H7 (cell line): Measurements from ENCODE around the gene SMYD3. TPM values are rescaled to one million over a fixed set of nuclear protein-coding genes. Genes with fewer than 3 reads are reported as not detected.
"Not testable (repeated sequence)": the region's sequence is repeated elsewhere in the genome, so short reads cannot be mapped to it uniquely, and the experiment has no call there.

ENCODE experiments used
- DNase-seq: peaks from one replicate; pipeline ENCODE4 v3.0.0; 2012
- H3K27me3 ChIP-seq: 2 replicates; pipeline ENCODE4 v1.6.0; 2011; ENCODE audit warnings: mild to moderate bottlenecking, low read length; ENCODE audit not compliant: control insufficient read depth, insufficient read depth
- H3K36me3 ChIP-seq: replicated peaks from 2 replicates; pipeline ENCODE4 v1.5.1; 2011; ENCODE audit warnings: low read length; ENCODE audit not compliant: control insufficient read depth, insufficient read depth
- H3K4me3 ChIP-seq: 2 replicates; pipeline ENCODE4 v1.5.1; 2011; ENCODE audit warnings: low read depth, mild to moderate bottlenecking, control low read depth, low read length, moderate library complexity; ENCODE audit not compliant: insufficient read depth
- total RNA-seq: library from RNA; depleted of rRNA; stranded (reverse); fragments of >200 nt; shearing (Covaris generic); gene quantifications from 2 replicates; pipeline ENCODE4 v1.2.3, GENCODE V29; 2014

The SMYD3 gene
- total RNA-seq, 1 experiment from 2014 or later: 31.0 TPM

DNA sequence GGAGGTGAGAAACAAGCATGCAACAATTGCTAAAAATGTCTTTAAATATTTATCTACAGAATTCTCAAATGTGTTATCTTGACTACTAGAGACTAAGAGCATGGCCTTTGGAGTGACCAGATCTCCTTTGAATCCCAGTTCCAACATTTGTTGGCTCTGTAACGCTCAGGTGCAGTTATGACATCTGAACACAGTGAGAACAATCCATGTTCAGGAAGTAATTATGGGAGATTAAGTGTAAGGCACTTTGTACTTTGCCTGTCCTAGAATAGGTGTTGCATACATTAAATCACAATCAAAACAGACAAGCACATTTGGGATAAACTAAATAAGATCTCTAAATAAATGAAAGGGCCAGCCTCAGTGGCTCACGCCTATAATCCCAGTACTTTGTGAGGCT lies 454.5 kb downstream of the SMYD3 start:
- no peak overlapping the region for H3K4me3 ChIP-seq
- H3K36me3 ChIP-seq: no peaks in the 10 kb centered on the region
- no peaks in the 10 kb centered on the region for H3K27me3 ChIP-seq
- no peak for DNase-seq

DNA sequence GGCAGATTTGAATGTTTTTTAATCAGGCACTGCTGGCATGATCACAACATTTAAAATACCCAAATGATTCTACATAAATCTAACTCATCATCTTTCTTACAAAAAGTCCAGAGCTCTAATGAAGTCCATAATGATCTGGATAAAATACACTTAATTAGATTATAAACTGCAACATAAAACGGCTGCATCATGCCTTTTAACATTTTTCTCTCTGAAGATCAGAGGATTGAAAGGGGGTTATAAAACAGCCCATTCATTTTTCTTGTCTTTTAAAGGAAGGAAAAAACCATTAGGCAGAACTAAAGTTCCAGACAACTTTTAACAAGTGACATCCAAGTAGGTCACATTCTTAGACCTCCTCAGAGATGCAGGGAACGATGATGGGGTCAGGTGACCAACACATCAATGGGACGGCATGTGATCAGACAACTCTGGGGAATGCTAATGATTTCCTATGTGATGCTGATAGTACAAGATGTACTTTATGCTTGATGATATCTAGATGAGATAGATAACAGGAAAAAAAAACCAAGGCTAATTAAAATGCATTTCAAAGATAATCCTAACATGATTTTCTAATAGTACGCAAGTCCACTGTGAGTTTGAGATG lies 455.1 kb downstream of the SMYD3 start:
- DNase-seq: no peak
- Histone ChIP-seq H3K27me3 (no peaks in the 10 kb centered on the region), H3K36me3 (no peaks in the 10 kb centered on the region), H3K4me3 (no peak overlapping the region)

DNA sequence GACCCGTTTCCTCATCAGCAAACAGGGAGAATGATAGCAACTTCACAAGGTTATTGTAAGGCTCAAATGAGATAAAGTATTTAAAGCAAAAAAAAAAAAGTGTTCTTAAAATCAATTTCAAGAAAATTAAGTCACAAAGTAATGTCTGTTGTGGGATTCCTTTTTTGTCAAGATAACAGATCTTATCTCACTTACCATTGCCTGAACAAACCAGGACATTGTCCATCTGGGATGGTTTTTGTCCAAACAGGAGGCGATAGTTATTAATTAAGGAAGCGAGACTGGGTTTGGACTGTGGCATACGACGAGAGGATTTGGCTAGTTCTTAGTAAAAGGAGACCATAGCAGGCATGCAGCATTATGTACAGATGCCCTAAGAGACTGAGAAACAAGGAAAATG lies 458.4 kb downstream of the SMYD3 start:
- H3K27me3 ChIP-seq: no peaks in the 10 kb centered on the region
- no peaks in the 10 kb centered on the region for H3K36me3 ChIP-seq
- H3K4me3 ChIP-seq: no peak overlapping the region
- no peak for DNase-seq

DNA sequence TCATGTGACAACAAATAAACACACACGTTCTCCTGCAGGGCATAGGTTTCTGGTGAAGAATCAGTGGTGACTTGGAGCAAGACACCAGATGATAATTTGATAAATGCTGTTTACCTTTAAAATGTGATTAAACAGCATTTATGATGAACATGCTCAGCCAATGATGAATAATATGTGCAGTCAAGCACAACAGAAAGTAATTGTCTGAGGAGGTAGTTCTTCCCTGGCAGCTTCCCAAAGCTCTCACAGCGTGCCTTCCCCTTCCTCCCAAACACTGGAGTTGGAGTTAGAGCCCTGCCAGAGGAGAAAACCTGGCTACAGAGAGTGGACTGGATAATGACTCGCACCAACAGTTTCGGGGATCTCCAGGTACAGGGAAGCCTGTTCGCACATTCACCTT lies 463.5 kb downstream of the SMYD3 start:
- Histone ChIP-seq H3K4me3 (no peak overlapping the region), H3K27me3 (no peaks in the 10 kb centered on the region), H3K36me3 (no peaks in the 10 kb centered on the region)
- DNase-seq: no peak

- H3K4me3 ChIP-seq: no peak overlapping the region
- no peak for DNase-seq
- H3K27me3 ChIP-seq: no peaks in the 10 kb centered on the region
- H3K36me3 ChIP-seq: no peaks in the 10 kb centered on the region
These were observed 465.7 kb downstream of the SMYD3 start for GRCh38 chr1:246041360-246041759.

- Histone ChIP-seq H3K36me3 (no peaks in the 10 kb centered on the region), H3K4me3 (no peak overlapping the region), H3K27me3 (no peaks in the 10 kb centered on the region)
- no peak for DNase-seq
These were observed 466.7 kb downstream of the SMYD3 start for GRCh38 chr1:246040200-246040890.

DNA sequence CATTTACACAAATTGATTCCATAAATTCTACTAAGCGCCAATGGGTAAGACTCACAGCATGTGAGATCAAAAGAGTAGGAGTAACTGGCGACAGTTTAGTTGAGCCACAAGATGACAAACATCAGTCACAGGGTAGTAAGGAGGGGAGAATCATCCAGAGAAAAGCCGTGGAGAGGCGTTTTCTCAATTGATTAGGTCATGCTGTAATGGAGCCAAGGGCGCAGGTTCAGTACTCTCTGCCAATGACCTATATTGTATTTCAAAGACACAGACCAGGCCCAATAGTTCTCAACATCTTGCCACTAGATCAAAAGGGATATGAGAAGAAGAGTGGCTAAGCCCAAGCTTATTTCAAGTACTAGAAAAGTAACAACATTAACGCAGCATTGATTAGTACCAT lies 467.5 kb downstream of the SMYD3 start:
- Histone ChIP-seq H3K36me3 (no peaks in the 10 kb centered on the region), H3K27me3 (no peaks in the 10 kb centered on the region), H3K4me3 (no peak overlapping the region)
- no peak for DNase-seq

GRCh38 chr1:246037832-246038231 lies 469.2 kb downstream of the SMYD3 start:
- DNase-seq: no peak
- H3K27me3 ChIP-seq: no peaks in the 10 kb centered on the region
- H3K4me3 ChIP-seq: no peak overlapping the region
- no peaks in the 10 kb centered on the region for H3K36me3 ChIP-seq

- H3K27me3 ChIP-seq: no peaks in the 10 kb centered on the region
- no peaks in the 10 kb centered on the region for H3K36me3 ChIP-seq
- no peak overlapping the region for H3K4me3 ChIP-seq
- DNase-seq: no peak
These were observed 470.9 kb downstream of the SMYD3 start for GRCh38 chr1:246036175-246036574.

DNA sequence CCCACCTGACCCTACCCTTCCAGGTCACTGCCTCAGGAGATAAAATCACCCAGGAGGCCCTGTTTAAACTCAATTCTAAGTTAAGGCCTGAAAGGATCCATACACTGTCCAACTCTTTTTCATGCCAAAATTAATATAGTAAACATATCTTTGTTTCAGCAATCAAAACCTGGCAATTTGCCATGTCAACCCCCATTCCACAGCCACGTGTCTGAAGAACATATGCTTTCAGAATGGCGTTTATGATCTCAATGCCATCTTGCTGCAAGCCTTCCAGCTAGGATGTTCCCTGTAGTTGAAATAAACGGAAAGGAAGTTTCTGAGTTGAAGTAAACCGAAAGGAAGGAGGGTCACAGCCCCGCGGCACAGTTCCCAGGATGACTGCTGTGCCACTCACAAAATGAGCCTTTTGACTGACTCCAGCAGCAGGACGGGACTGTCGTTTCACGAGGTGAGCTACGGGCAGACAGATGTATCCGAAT lies 472.0 kb downstream of the SMYD3 start:
- Histone ChIP-seq H3K36me3 (no peaks in the 10 kb centered on the region), H3K27me3 (no peaks in the 10 kb centered on the region), H3K4me3 (no peak overlapping the region)
- no peak for DNase-seq

DNA sequence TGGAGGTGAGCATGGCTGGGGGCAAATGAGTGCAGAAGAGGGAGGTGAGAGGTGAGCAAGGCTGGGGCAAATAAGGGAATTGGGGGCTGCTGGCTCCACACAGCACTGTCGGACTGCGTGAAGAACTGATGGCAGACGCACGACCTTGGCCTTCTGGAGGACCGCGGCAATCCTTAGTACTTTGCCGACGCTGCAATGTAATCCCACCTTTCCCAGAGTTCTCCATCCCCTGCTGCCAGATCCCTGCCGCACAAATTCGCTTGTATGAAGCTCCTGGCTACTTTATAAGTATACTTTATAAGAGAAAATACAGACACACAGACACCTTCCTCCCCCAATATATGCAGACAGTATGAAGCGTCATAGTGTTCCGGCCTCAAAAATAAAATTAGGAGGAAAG lies 472.4 kb downstream of the SMYD3 start:
- Histone ChIP-seq H3K27me3 (no peaks in the 10 kb centered on the region), H3K4me3 (no peak overlapping the region), H3K36me3 (no peaks in the 10 kb centered on the region)
- DNase-seq: no peak

DNA sequence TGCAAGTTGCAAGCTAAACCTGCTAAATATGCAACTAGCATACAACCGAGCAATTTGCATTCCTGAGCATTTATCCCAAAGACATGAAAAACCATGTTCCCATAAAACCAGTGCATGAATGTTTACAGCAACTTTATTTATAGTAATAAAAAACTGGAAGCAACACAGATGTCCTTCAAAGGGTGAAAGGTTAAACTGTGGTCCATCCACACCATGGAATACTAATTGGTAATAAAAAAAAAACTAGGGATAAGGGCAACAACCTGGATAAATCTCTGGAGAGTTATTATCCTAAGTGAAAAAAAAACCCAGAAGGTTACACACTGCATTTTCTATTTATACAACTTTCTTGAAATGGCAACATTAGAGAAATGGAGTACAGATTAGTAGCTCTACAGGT lies 474.1 kb downstream of the SMYD3 start:
- no peaks in the 10 kb centered on the region for H3K27me3 ChIP-seq
- no peak overlapping the region for H3K4me3 ChIP-seq
- DNase-seq: no peak
- no peaks in the 10 kb centered on the region for H3K36me3 ChIP-seq

DNA sequence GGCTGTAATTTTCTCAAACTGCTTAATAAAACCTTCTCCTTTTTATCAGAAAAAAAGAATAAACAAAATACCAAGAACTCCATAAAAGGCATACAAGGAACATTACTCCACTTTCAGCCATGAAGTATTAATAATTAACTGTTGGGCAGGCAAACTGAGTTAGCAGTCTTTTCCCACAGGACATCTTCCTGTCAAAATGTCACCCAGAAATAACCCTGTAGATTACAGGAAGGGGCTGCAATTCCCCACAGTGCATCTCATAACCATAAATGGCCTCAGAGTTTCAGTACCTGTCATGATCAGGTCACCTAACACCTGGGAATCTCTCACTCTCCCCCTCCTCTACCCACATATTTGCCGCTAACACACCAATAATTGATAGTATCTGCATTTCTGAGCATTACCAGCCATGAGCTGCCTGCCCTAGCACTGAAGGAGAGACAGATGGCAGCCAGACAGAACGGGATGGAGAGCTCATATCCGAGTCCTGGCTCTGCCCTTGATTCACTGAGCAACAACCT lies 475.0 kb downstream of the SMYD3 start:
- Histone ChIP-seq H3K4me3 (no peak overlapping the region), H3K36me3 (no peaks in the 10 kb centered on the region), H3K27me3 (no peaks in the 10 kb centered on the region)
- no peak for DNase-seq

DNA sequence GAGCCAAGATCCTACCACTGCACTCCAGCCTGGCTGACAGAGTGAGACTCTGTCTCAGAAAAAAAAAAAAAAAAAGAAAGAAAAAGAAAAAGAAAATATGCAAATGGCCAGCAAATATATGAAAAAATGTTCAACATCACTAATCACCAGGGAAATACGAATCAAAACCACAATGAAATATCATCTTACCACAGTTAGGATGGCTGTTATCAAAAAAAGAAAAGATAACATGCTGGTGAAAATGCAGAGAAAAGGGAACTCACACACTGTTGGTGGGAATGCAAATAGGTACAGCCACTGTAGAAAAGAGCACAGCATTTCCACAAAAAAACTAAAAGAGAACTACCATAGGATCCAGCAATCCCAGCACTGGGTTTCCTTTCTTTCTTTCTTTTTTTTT lies 477.5 kb downstream of the SMYD3 start:
- H3K4me3 ChIP-seq: no peak overlapping the region
- DNase-seq: no peak

DNA sequence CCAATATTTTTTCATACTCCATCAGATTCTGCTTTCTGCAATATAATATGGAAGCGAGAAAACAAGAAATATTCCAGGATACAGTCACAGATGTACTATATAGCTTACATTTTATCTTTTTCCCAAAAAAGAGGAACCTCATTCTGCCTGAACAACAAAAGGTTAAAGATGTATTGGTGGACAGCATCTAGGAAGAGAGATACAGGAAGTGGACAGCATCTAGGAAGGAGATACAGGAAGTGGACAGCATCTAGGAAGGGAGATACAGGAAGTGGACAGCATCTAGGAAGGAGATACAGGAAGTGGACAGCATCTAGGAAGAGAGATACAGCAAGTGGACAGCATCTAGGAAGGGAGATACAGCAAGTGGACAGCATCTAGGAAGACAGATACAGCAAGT lies 483.0 kb downstream of the SMYD3 start:
- not testable (repeated sequence) for H3K4me3 ChIP-seq, DNase-seq, H3K36me3 ChIP-seq, H3K27me3 ChIP-seq

More for the DNA sequence above, 477.5 kb downstream of the SMYD3 start:
- no peaks in the 10 kb centered on the region for H3K27me3 ChIP-seq
- H3K36me3 ChIP-seq: no peaks in the 10 kb centered on the region
